Measurements from ENCODE around the gene PRSS58.

DNA sequence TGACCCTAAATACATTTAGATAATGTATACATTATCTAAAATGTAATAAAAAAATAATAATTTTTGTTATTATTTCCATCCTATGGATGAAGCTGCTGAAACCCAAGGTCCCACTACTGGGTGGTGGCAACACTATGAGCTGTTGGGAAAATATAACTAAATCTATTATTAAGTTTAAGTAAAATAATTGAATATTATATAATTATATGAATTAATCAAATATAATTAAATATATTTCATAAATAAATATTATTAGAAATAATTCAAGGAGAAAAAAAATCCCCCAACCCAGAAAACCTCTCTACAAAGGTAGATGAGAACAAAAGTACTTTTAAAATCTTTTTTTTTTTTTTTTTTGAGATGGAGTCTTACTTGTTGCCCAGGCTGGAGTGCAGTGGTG is 7.9 kb downstream of the PRSS58 start:
- TF ChIP-seq, protein P1, sequence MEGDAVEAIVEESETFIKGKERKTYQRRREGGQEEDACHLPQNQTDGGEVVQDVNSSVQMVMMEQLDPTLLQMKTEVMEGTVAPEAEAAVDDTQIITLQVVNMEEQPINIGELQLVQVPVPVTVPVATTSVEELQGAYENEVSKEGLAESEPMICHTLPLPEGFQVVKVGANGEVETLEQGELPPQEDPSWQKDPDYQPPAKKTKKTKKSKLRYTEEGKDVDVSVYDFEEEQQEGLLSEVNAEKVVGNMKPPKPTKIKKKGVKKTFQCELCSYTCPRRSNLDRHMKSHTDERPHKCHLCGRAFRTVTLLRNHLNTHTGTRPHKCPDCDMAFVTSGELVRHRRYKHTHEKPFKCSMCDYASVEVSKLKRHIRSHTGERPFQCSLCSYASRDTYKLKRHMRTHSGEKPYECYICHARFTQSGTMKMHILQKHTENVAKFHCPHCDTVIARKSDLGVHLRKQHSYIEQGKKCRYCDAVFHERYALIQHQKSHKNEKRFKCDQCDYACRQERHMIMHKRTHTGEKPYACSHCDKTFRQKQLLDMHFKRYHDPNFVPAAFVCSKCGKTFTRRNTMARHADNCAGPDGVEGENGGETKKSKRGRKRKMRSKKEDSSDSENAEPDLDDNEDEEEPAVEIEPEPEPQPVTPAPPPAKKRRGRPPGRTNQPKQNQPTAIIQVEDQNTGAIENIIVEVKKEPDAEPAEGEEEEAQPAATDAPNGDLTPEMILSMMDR (IDR thresholded peaks at IDR 0.05) = no peak
- TF ChIP-seq EZH2phosphoT487 (IDR thresholded peaks at IDR 0.05) = no peak
